Esophagus squamous epithelium (tissue), 4 donors: Measurements from ENCODE around the gene ZNF490.
A peak's percentile ranks its signal among the peaks of the same experiment; 100 is the strongest.

ENCODE experiments used
- POLR2A ChIP-seq, 4 donors: fragments of 450-650 bp; IDR thresholded peaks; one replicate each; pipeline ENCODE4 v1.6.1; 2017; ENCODE audit warnings: antibody characterized with exemption in 4 of 4, mild to moderate bottlenecking in 4 of 4, moderate library complexity in 3 of 4
- TF ChIP-seq, protein P1 (sequence below), 6 experiments: fragments of 450-650 bp in 4 of 6; fragments of 200-600 bp in 2 of 6; sonication (generic) in 2 of 6; IDR thresholded peaks; one replicate each; pipeline ENCODE4 v1.5.1; 2016 to 2019; ENCODE audit warnings: antibody characterized with exemption in 6 of 6, mild to moderate bottlenecking in 4 of 6, moderate library complexity in 4 of 6

GRCh38 chr19:12610540-12611360 is at the start of gene ZNF490, which contains the start of gene ZNF791:
- TF ChIP-seq, protein P1, sequence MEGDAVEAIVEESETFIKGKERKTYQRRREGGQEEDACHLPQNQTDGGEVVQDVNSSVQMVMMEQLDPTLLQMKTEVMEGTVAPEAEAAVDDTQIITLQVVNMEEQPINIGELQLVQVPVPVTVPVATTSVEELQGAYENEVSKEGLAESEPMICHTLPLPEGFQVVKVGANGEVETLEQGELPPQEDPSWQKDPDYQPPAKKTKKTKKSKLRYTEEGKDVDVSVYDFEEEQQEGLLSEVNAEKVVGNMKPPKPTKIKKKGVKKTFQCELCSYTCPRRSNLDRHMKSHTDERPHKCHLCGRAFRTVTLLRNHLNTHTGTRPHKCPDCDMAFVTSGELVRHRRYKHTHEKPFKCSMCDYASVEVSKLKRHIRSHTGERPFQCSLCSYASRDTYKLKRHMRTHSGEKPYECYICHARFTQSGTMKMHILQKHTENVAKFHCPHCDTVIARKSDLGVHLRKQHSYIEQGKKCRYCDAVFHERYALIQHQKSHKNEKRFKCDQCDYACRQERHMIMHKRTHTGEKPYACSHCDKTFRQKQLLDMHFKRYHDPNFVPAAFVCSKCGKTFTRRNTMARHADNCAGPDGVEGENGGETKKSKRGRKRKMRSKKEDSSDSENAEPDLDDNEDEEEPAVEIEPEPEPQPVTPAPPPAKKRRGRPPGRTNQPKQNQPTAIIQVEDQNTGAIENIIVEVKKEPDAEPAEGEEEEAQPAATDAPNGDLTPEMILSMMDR (IDR thresholded peaks at IDR 0.05) = peak in 1 of 6 experiments; percentile 14
- TF ChIP-seq POLR2A (IDR thresholded peaks at IDR 0.05) = peak in 3 of 4 donors; percentile 84 to 93 (median 89)
